SK-N-SH (cell line): ENCODE measurements around the gene RABGGTB. TPM values are rescaled to one million over a fixed set of nuclear protein-coding genes. Genes with fewer than 3 reads are reported as not detected.
"Not testable (repeated sequence)": the region's sequence is repeated elsewhere in the genome, so short reads cannot be mapped to it uniquely, and the experiment has no call there.

Source experiments
- CTCF ChIA-PET: fragments of 300-600, 350-600 bp; formaldehyde crosslinking; extraction: SDS; loops from one replicate; lab custom pipeline; 2021; lab: Yijun Ruan, JAX
- POLR2A ChIA-PET: fragments of 350-600 bp; sonication (Branson Sonifier 250); formaldehyde crosslinking; extraction: SDS; loops from one replicate; lab custom pipeline; 2020; ENCODE audit warnings: antibody characterized with exemption, inconsistent platforms; lab: Yijun Ruan, JAX
- DNase-seq: peaks from one replicate; pipeline ENCODE4 v3.0.0; 2012
- H2AFZ ChIP-seq: fragments of 200-600 bp; sonication (generic); 2 replicates; pipeline ENCODE4 v1.8.1; 2016; ENCODE audit warnings: antibody characterized with exemption, mild to moderate bottlenecking, low read depth
- H3F3A ChIP-seq: fragments of 200-600 bp; sonication (generic); replicated peaks from 2 replicates; pipeline ENCODE3; 2016; ENCODE audit warnings: antibody characterized with exemption, mild to moderate bottlenecking; ENCODE audit not compliant: insufficient read depth
- H3K27ac ChIP-seq, 2 experiments: fragments of 200-500 bp in 1 of 2; fragments of 200-600 bp in 1 of 2; sonication (Bioruptor generic) in 1 of 2; sonication (generic), shearing (Covaris generic) in 1 of 2; 2 replicates each; pipeline versions ENCODE4 v1.5.1 to v1.6.1; 2014 to 2016; ENCODE audit warnings: low read depth in 2 of 2, inconsistent platforms in 1 of 2, low read length in 1 of 2, mild to moderate bottlenecking in 1 of 2, mixed read lengths in 1 of 2
- H3K27me3 ChIP-seq: fragments of 200-600 bp; sonication (generic), shearing (Covaris generic); 2 replicates; pipeline ENCODE4 v1.6.1; 2016; ENCODE audit warnings: mixed run types; ENCODE audit not compliant: insufficient read depth
- H3K36me3 ChIP-seq, 2 experiments: fragments of 200-500 bp in 1 of 2; fragments of 200-600 bp in 1 of 2; sonication (Bioruptor generic) in 1 of 2; sonication (generic) in 1 of 2; replicated peaks in 1 of 2; 2 replicates each; pipeline versions ENCODE3 to v1.5.1; 2014 to 2016; ENCODE audit warnings: low read length in 1 of 2, mild to moderate bottlenecking in 1 of 2; ENCODE audit not compliant: insufficient read depth in 2 of 2, control insufficient read depth in 1 of 2
- H3K4me1 ChIP-seq, 2 experiments: fragments of 200-500 bp in 1 of 2; fragments of 200-600 bp in 1 of 2; sonication (Bioruptor generic) in 1 of 2; sonication (generic), shearing (Covaris generic) in 1 of 2; 2 replicates each; pipeline versions ENCODE4 v1.5.1 to v1.6.1; 2014 to 2016; ENCODE audit warnings: low read depth in 1 of 2, low read length in 1 of 2, mixed run types in 1 of 2; ENCODE audit not compliant: insufficient read depth in 2 of 2, control insufficient read depth in 1 of 2
- H3K4me2 ChIP-seq: fragments of 200-600 bp; sonication (generic), shearing (Covaris generic); 2 replicates; pipeline ENCODE4 v1.6.1; 2017; ENCODE audit warnings: mixed run types
- H3K4me3 ChIP-seq, 2 experiments: fragments of 200-500 bp in 1 of 2; fragments of 200-600 bp in 1 of 2; sonication (Bioruptor generic) in 1 of 2; sonication (generic), shearing (Covaris generic) in 1 of 2; 2 replicates each; pipeline versions ENCODE4 v1.5.1 to v1.8.1; 2014 to 2016; ENCODE audit warnings: low read depth in 2 of 2, inconsistent platforms in 1 of 2, low read length in 1 of 2, mild to moderate bottlenecking in 1 of 2, mixed read lengths in 1 of 2, moderate library complexity in 1 of 2
- H3K79me2 ChIP-seq: fragments of 200-600 bp; sonication (generic); 2 replicates; pipeline ENCODE4 v1.8.1; 2017; ENCODE audit warnings: mild to moderate bottlenecking; ENCODE audit not compliant: insufficient read depth
- H3K9ac ChIP-seq: fragments of 200-600 bp; sonication (generic); 2 replicates; pipeline ENCODE4 v1.6.1; 2017; ENCODE audit warnings: mixed run types
- H3K9me2 ChIP-seq: fragments of 200-600 bp; sonication (generic); 2 replicates; pipeline ENCODE4 v1.6.1; 2017; ENCODE audit warnings: mixed run types
- H3K9me3 ChIP-seq: fragments of 200-600 bp; sonication (generic); 2 replicates; pipeline ENCODE4 v1.6.1; 2017; ENCODE audit warnings: mixed run types, mild to moderate bottlenecking, moderate library complexity
- H4K20me1 ChIP-seq: fragments of 200-600 bp; sonication (generic); 2 replicates; pipeline ENCODE4 v1.6.1; 2017; ENCODE audit warnings: mild to moderate bottlenecking, mixed run types; ENCODE audit not compliant: insufficient read depth
- CHD2 ChIP-seq: fragments of 150-350 bp; IDR thresholded peaks from 2 replicates; pipeline ENCODE4 v1.6.1; 2018; ENCODE audit warnings: low read length; ENCODE audit not compliant: partially characterized antibody
- CTCF ChIP-seq: fragments of 200-600 bp; sonication (generic); IDR thresholded peaks from 2 replicates; pipeline ENCODE4 v1.6.1; 2017; ENCODE audit warnings: antibody characterized with exemption, mild to moderate bottlenecking, moderate library complexity
- ELF1 ChIP-seq: IDR thresholded peaks from 2 replicates; pipeline ENCODE4 v1.4.0; 2012
- EP300 ChIP-seq, 2 experiments: IDR thresholded peaks; 2 replicates each; pipeline versions ENCODE4 v1.4.0 to v1.6.1; 2012; ENCODE audit warnings: borderline replicate concordance in 1 of 2, low read depth in 1 of 2, low read length in 1 of 2
- FOSL2 ChIP-seq: IDR thresholded peaks from 2 replicates; pipeline ENCODE4 v1.4.0; 2012; ENCODE audit warnings: low read depth, mild to moderate bottlenecking, moderate library complexity, borderline replicate concordance
- MXI1 ChIP-seq: IDR thresholded peaks from 2 replicates; pipeline ENCODE4 v1.6.1; 2012; ENCODE audit warnings: mild to moderate bottlenecking, low read depth, low read length, improper control_type of control experiment
- RAD21 ChIP-seq: IDR thresholded peaks from 2 replicates; pipeline ENCODE4 v1.6.1; 2012; ENCODE audit warnings: mild to moderate bottlenecking, low read length
- RFX5 ChIP-seq: IDR thresholded peaks from 2 replicates; pipeline ENCODE4 v1.6.1; 2012; ENCODE audit warnings: mild to moderate bottlenecking, improper control_type of control experiment, low read length
- SMC3 ChIP-seq: IDR thresholded peaks from 2 replicates; pipeline ENCODE4 v1.6.1; 2012; ENCODE audit warnings: low read depth, low read length, improper control_type of control experiment
- TAF1 ChIP-seq: IDR thresholded peaks from 2 replicates; pipeline ENCODE4 v1.6.1; 2012; ENCODE audit warnings: low read depth, mild to moderate bottlenecking, low read length, moderate library complexity, borderline replicate concordance
- TCF12 ChIP-seq: IDR thresholded peaks from 2 replicates; pipeline ENCODE4 v1.4.0; 2012
- YY1 ChIP-seq: IDR thresholded peaks from 2 replicates; pipeline ENCODE4 v1.4.0; 2012; ENCODE audit warnings: low read depth, mild to moderate bottlenecking
- WGBS: methylation state at CpG from one replicate; pipeline ENCODE4 v1.1.6; 2017; ENCODE audit warnings: low lambda C conversion rate; 5-methylcytosine and 5-hydroxymethylcytosine counted together
- polyA plus RNA-seq, 3 experiments: library from polyadenylated mRNA; depleted of rRNA; stranded (reverse); fragments of >200 nt; gene quantifications; 2 replicates each; pipeline ENCODE4 v1.2.3, GENCODE V29; 2012
- TF ChIP-seq, protein P1 (sequence below): IDR thresholded peaks from 2 replicates; pipeline ENCODE4 v1.4.0; 2012; ENCODE audit warnings: low read depth

The RABGGTB gene
- polyA plus RNA-seq, 1 of the 3 experiments (the other 2 are of a cell fraction): 59.0 TPM

DNA sequence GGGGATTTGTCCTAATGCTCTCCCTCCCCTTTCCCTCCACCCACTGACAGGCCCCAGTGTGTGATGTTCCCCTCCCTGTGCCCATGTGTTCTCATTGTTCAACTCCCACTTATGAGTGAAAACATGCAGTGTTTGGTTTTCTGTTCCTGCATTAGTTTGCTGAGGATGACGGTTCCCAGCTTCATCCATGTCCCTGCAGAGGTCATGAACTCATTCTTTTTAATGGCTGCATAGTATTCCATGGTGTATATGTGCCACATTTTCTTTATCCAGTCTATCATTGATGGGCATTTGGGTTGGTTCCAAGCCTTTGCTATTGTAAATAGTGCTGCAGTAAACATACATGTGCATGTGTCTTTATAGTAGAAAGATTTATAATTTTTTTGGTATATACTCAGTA, 37.5 kb downstream of the RABGGTB start:
- CTCF ChIA-PET, H2AFZ ChIP-seq, H3K4me2 ChIP-seq, H3K4me3 ChIP-seq, H3K79me2 ChIP-seq, H3K9me2 ChIP-seq, H4K20me1 ChIP-seq, H3K27ac ChIP-seq, H3F3A ChIP-seq, H3K27me3 ChIP-seq, DNase-seq, POLR2A ChIA-PET, H3K36me3 ChIP-seq, H3K9me3 ChIP-seq, H3K4me1 ChIP-seq, H3K9ac ChIP-seq: not testable (repeated sequence)
- 11% methylated on average over 1 of the region's 1 CpG for WGBS

- no peaks in the 10 kb centered on the region for H3K36me3 ChIP-seq
- H3F3A ChIP-seq: no peaks in the 10 kb centered on the region
- H3K27me3 ChIP-seq: no peaks in the 10 kb centered on the region
- H3K4me3 ChIP-seq: no peak overlapping the region
- DNase-seq: no peak
- POLR2A ChIA-PET: no interaction called here
- 30% methylated on average over 2 of the region's 2 CpGs for WGBS
- H3K9me2 ChIP-seq: no peaks in the 10 kb centered on the region
- no peak overlapping the region for H3K9ac ChIP-seq
- H3K79me2 ChIP-seq: no peaks in the 10 kb centered on the region
- peaks cover 0 to 5% of the 10 kb centered on the region in 2 experiments; a peak in 1 of 4 replicates for H3K4me1 ChIP-seq
- no peak overlapping the region for H2AFZ ChIP-seq
- H3K4me2 ChIP-seq: no peak overlapping the region
- H4K20me1 ChIP-seq: no peaks in the 10 kb centered on the region
- CTCF ChIA-PET: no interaction called here
- TF ChIP-seq YY1 (no peak), TAF1 (no peak), CTCF (no peak), EP300 (IDR thresholded peaks at IDR 0.05; ENCODE audit: borderline replicate concordance in 1 of 2, low read depth in 1 of 2, low read length in 1 of 2) (no peak), MXI1 (no peak), RAD21 (no peak), ELF1 (no peak), RFX5 (no peak), CHD2 (no peak), TCF12 (no peak), SMC3 (no peak), FOSL2 (no peak)
- TF ChIP-seq, protein P1, sequence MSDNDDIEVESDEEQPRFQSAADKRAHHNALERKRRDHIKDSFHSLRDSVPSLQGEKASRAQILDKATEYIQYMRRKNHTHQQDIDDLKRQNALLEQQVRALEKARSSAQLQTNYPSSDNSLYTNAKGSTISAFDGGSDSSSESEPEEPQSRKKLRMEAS: no peak
- H3K27ac ChIP-seq: no peak overlapping the region
- H3K9me3 ChIP-seq: no peaks in the 10 kb centered on the region; the same call in 1 of the 2 replicates
Observed at GRCh38 chr1:75836528-75837100, 50.6 kb downstream of the RABGGTB start.
